Calu3 (cell line): Measurements from ENCODE around the gene FHL3. TPM values are rescaled to one million over a fixed set of nuclear protein-coding genes. Genes with fewer than 3 reads are reported as not detected.

ENCODE experiments used
- BruUV-seq: library from RNA; stranded (reverse); fragments of 400-500 nt; replicated peaks from 2 replicates; lab custom pipeline; 2021; lab: Mats Ljungman, UMichigan
- CTCF ChIA-PET: fragments of 300-600 bp; sonication (Branson Sonifier 250); formaldehyde crosslinking; loops from one replicate; lab custom pipeline; 2022; ENCODE audit warnings: antibody characterized with exemption; lab: Charles Lee
- DNase-seq: peaks from one replicate; pipeline ENCODE4 v3.0.0; 2022
- H3K27ac Mint-ChIP-seq: one replicate; pipeline ENCODE4 v1.8.0; 2022; ENCODE audit warnings: mixed read lengths; ENCODE audit not compliant: unreplicated experiment
- H3K27me3 Mint-ChIP-seq: one replicate; pipeline ENCODE4 v1.8.0; 2022; ENCODE audit warnings: mixed read lengths; ENCODE audit not compliant: unreplicated experiment
- H3K36me3 Mint-ChIP-seq: one replicate; pipeline ENCODE4 v1.8.0; 2022; ENCODE audit warnings: mild to moderate bottlenecking, moderate library complexity, mixed read lengths; ENCODE audit not compliant: insufficient read depth, unreplicated experiment
- H3K4me1 Mint-ChIP-seq: one replicate; pipeline ENCODE4 v1.8.0; 2022; ENCODE audit warnings: mild to moderate bottlenecking, low read depth, mixed read lengths; ENCODE audit not compliant: unreplicated experiment
- H3K4me3 Mint-ChIP-seq: one replicate; pipeline ENCODE4 v1.8.0; 2022; ENCODE audit warnings: mild to moderate bottlenecking, low read depth, moderate library complexity, mixed read lengths; ENCODE audit not compliant: unreplicated experiment
- H3K9me3 Mint-ChIP-seq: one replicate; pipeline ENCODE4 v1.8.0; 2022; ENCODE audit warnings: low read depth, mixed read lengths; ENCODE audit not compliant: unreplicated experiment
- intact Hi-C: fragments of 100-400 bp; cut with micrococcal nuclease; formaldehyde crosslinking; loops from one replicate; pipeline ENCODE4 v1.10.0; 2022; ENCODE audit not compliant: unreplicated experiment
- total RNA-seq: library from RNA; stranded (reverse); gene quantifications from 2 replicates; pipeline ENCODE4 v1.2.3, GENCODE V29; 2022
- TF ChIP-seq, protein P1 (sequence below): fragments of 200-600 bp; IDR thresholded peaks from one replicate; pipeline ENCODE4 v1.8.0; 2022; ENCODE audit warnings: antibody characterized with exemption; ENCODE audit not compliant: unreplicated experiment

Gene FHL3
- total RNA-seq, 1 experiment from 2014 or later = 20.4 TPM

DNA sequence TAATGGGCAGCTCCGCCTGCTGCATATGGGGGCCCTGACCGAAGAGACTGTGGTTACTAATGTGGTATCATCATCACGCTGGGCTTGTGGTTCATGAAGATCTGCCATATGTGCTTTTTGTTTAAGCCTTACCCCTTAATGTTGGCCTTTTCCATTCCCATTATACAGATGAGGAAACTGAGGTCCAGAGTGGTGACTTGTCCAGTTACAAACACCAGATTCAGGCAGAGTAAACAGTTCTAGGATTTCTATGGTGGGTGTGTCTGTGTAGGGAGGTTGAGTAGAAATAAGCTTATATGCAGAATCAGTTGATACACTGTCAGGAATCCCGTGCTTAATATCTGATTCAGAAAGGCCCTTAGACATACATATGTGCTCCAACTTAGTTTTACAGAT lies 7.9 kb upstream of the FHL3 start:
- Mint-ChIP-seq H3K36me3 (peaks cover 28% of the 10 kb centered on the region), H3K27me3 (no peaks in the 10 kb centered on the region), H3K4me1 (peaks cover 15% of the 10 kb centered on the region), H3K9me3 (no peaks in the 10 kb centered on the region), H3K27ac (peak overlapping the region; percentile 95), H3K4me3 (peak overlapping the region; percentile 100)
- TF ChIP-seq, protein P1, sequence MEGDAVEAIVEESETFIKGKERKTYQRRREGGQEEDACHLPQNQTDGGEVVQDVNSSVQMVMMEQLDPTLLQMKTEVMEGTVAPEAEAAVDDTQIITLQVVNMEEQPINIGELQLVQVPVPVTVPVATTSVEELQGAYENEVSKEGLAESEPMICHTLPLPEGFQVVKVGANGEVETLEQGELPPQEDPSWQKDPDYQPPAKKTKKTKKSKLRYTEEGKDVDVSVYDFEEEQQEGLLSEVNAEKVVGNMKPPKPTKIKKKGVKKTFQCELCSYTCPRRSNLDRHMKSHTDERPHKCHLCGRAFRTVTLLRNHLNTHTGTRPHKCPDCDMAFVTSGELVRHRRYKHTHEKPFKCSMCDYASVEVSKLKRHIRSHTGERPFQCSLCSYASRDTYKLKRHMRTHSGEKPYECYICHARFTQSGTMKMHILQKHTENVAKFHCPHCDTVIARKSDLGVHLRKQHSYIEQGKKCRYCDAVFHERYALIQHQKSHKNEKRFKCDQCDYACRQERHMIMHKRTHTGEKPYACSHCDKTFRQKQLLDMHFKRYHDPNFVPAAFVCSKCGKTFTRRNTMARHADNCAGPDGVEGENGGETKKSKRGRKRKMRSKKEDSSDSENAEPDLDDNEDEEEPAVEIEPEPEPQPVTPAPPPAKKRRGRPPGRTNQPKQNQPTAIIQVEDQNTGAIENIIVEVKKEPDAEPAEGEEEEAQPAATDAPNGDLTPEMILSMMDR = no peak
- intact Hi-C loops = loop anchor here (10.0 kb wide), 1 partner anchor 1382 kb away; no protein-coding TSS in a partner anchor
- DNase-seq = no peak
- BruUV-seq = TSS peak; percentile 72
- CTCF ChIA-PET = interaction anchor here (0.9 kb wide), 1 partner anchor 13 kb away, joined by 4 read pairs; no protein-coding TSS in a partner anchor

DNA sequence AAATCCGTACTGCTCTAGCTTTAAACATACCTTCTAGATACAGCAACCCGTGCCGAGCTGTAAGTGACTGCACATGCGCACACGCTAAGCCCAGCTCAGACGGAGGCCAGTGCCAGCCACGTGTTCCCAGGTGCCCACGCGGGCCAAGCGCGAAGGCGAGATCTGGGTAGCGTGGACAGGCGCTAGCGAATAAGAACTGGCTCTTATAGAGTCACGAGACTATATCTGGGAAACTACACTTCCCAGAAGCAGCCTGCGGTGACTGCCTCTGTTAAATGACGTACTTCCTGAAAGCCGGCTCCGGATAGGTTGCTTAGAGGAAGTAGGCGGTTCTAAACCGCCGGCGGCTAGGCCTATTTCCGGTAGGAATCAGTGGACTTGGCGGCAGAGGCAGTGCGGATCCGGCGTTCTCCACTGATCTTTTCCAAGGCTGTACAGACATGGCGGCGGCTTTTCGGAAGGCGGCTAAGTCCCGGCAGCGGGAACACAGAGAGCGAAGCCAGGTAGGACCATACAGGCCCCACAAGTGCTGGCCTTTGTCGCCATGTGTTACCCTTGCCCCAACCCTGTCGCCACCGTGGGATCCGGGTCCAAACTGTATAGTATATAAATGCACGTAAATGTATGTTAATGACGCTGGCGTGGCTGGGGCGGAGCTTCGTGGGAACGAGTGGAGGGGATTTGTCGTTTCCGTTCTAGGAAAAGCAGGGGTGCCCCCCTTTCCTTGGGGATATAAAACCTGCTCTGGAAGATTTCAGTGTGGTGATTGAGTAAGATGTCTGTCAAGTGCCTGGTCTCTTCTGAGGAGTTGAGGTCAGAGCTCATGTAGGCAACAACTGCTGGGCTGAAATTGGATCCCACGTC lies 7.3 kb upstream of the FHL3 start, which contains the start of gene UTP11:
UTP11 (plus strand) TSS at position 372 of the 864 bp plus-strand sequence; CDS start at position 441, 69 bp downstream.
- DNase-seq = peak; percentile 91
- Mint-ChIP-seq H3K36me3 (peaks cover 28% of the 10 kb centered on the region), H3K4me1 (peaks cover 15% of the 10 kb centered on the region), H3K9me3 (no peaks in the 10 kb centered on the region), H3K27ac (peak within 1 kb of the TSS; percentile 95), H3K4me3 (peak within 1 kb of the TSS; percentile 100), H3K27me3 (no peaks in the 10 kb centered on the region)
- intact Hi-C loops = loop anchor here (10.0 kb wide), 1 partner anchor 1382 kb away; no protein-coding TSS in a partner anchor
- no TSS peak for BruUV-seq
- CTCF ChIA-PET = interaction anchor here (0.7 to 0.9 kb wide), 2 partner anchors 12 to 18 kb away, joined by 3 to 4 read pairs; no protein-coding TSS in a partner anchor
- TF ChIP-seq, protein P1 = no peak

DNA sequence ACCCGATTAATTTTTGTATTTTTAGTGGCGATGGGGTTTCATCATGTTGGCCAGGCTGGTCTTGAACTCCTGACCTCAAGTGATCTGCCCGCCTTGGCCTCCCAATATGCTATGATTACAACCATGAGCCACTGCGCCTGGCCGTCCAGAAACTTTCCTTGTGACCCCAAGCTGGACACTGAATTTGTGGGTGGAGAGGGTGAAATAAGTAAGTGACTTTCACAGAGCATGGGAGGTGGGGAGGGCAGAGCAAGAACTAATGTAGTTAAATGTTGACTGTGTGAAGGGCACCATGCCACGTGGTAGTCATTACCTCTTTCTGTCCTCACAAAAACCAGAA lies 4.5 kb upstream of the FHL3 start:
- DNase-seq = no peak
- CTCF ChIA-PET = no interaction called here
- no TSS peak for BruUV-seq
- H3K9me3 Mint-ChIP-seq = no peaks in the 10 kb centered on the region
- H3K36me3 Mint-ChIP-seq = peaks cover 25% of the 10 kb centered on the region
- H3K27me3 Mint-ChIP-seq = no peaks in the 10 kb centered on the region
- TF ChIP-seq, protein P1 = no peak
- H3K27ac Mint-ChIP-seq = no peak overlapping the region
- intact Hi-C loops = loop anchor here (10.0 kb wide), 1 partner anchor 1385 kb away; no protein-coding TSS in a partner anchor
- H3K4me3 Mint-ChIP-seq = no peak overlapping the region
- H3K4me1 Mint-ChIP-seq = peaks cover 17% of the 10 kb centered on the region

DNA sequence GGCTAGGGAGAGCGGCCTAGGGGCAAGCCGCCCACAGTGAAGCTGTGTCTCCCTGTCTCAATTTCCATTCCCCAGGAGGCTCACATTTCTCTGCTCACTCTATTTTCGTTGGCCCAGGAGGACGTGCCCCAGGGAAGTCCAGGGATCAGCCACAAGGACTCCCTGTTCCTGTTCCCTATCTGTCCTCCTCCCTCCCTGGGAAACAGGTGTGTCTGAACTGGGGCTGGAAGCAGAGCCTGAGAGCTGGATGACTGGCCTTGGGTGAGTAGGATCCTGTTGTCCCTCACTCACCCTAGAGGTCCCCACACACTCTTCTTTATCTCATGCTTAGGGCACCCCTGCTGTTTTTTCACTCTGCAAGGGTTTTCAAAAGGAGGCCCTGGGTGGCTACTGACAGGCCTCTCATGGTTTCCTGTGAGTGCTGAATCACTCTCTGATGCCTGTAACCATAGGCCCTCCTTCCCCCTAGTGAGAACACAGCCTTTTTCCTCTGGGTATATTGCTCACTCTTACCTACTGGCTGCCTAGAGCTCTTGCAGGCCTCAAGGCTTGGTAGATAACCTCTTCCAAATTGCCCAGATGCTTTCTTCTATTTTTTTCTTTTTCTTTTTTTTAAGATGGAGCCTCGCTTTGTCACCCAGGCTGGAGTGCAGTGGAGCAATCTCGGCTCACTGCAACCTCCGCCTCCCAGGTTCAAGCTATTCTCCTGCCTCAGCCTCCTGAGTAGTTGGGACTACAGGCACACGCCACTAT lies 4.0 kb upstream of the FHL3 start:
- H3K9me3 Mint-ChIP-seq = no peaks in the 10 kb centered on the region
- TF ChIP-seq, protein P1 = no peak
- peaks cover 20% of the 10 kb centered on the region for H3K4me1 Mint-ChIP-seq
- H3K36me3 Mint-ChIP-seq = peaks cover 30% of the 10 kb centered on the region
- H3K27ac Mint-ChIP-seq = no peak overlapping the region
- no peak overlapping the region for H3K4me3 Mint-ChIP-seq
- CTCF ChIA-PET = interaction anchor here (0.7 to 1.4 kb wide), 2 partner anchors 10 kb away, joined by 3 read pairs; no protein-coding TSS in a partner anchor
- intact Hi-C loops = no loop called here
- no peaks in the 10 kb centered on the region for H3K27me3 Mint-ChIP-seq
- BruUV-seq = no TSS peak
- DNase-seq = no peak
